Astrocyte (in vitro differentiated cells and primary cell): ENCODE results near the gene C16orf95.
A peak's percentile ranks its signal among the peaks of the same experiment; 100 is the strongest.

ENCODE experiments used
- EZH2 ChIP-seq: IDR thresholded peaks from 2 replicates; pipeline ENCODE4 v1.6.1; 2012; ENCODE audit warnings: mild to moderate bottlenecking, low read length, inconsistent platforms; ENCODE audit not compliant: insufficient read depth
- TF ChIP-seq, protein P1 (sequence below): IDR thresholded peaks from 2 replicates; pipeline ENCODE4 v1.5.1; 2011; ENCODE audit warnings: low read depth, mild to moderate bottlenecking, inconsistent platforms, low read length, moderate library complexity; ENCODE audit not compliant: insufficient read depth

DNA sequence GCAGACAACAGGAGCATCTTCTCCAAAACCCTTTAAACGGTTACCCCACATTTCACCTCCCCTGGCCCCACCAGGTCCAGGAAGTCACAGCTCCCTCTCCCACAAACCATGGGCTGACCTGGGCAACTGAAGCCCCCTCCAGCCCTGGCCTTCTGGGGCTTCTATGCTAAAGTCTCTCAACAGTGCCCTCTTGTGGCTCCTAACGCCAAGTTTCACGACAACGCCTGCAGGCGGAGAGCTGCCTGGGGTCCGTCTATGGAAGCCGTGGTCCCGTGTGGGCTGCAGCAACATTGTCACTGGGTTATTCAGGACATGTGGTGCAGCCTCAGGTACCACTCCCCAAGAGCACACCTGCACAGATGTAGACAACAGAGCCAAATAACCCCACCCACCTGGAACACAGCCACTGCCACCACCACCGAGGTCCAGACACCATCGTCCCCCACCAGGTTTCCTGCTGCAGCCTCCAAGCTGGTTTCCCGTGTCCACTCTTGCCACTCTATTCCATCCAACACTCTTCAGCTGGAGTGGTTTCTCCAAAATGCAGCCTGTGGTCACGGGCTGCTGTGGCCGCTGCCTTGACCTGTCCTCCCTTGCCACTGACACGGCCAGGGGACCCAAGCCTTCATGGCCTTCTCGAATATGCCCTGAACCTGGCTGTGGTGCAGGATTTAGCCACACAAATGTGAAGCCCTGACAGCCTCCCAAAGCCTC, 19.1 kb downstream of the C16orf95 start:
- TF ChIP-seq, protein P1, sequence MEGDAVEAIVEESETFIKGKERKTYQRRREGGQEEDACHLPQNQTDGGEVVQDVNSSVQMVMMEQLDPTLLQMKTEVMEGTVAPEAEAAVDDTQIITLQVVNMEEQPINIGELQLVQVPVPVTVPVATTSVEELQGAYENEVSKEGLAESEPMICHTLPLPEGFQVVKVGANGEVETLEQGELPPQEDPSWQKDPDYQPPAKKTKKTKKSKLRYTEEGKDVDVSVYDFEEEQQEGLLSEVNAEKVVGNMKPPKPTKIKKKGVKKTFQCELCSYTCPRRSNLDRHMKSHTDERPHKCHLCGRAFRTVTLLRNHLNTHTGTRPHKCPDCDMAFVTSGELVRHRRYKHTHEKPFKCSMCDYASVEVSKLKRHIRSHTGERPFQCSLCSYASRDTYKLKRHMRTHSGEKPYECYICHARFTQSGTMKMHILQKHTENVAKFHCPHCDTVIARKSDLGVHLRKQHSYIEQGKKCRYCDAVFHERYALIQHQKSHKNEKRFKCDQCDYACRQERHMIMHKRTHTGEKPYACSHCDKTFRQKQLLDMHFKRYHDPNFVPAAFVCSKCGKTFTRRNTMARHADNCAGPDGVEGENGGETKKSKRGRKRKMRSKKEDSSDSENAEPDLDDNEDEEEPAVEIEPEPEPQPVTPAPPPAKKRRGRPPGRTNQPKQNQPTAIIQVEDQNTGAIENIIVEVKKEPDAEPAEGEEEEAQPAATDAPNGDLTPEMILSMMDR: peak; percentile 56
- TF ChIP-seq EZH2: no peak
